ENCODE results near the gene ATP5F1B.

- TF ChIP-seq POLR2A (IDR thresholded peaks at IDR 0.05), result no peak
- no peak for TF ChIP-seq CTCF (IDR thresholded peaks at IDR 0.05)
Measured at GRCh38 chr12:56661979-56662638, 16.3 kb upstream of the ATP5F1B start.

All from heart left ventricle (tissue), 13 donors.